NCI-H1105 treated with DMSO at 0.1 percent for 48 hours (cell line): ENCODE measurements around the gene TTLL7.
A peak's percentile ranks its signal among the peaks of the same experiment; 100 is the strongest.

Source experiments
- DNase-seq: peaks from one replicate; lab custom pipeline; 2025; lab: John Stamatoyannopoulos, UW

Gene TTLL7

GRCh38 chr1:83883979-83884378 lies 115.0 kb downstream of the TTLL7 start:
- DNase-seq, result no peak

- DNase-seq, result no peak
Measured at GRCh38 chr1:83882906-83883305, 116.0 kb downstream of the TTLL7 start.

DNA sequence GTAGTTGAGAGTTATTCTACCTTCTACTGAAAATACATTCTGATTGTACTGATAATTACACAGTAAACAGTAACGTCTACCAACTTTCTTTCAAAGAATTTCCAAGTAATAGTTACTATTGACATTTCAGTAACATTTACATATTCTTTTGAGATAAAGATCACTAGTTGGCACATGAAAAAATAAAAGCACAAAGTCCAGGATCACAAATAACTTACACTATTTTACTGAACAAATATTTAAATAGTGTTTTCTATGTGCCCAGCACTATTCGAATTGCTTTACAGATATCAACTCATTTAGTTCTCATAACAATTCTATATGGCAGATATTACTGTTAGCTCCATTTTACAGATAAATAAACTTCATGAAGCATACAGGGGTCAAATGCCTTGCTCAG lies 126.4 kb downstream of the TTLL7 start:
- DNase-seq, result no peak

DNA sequence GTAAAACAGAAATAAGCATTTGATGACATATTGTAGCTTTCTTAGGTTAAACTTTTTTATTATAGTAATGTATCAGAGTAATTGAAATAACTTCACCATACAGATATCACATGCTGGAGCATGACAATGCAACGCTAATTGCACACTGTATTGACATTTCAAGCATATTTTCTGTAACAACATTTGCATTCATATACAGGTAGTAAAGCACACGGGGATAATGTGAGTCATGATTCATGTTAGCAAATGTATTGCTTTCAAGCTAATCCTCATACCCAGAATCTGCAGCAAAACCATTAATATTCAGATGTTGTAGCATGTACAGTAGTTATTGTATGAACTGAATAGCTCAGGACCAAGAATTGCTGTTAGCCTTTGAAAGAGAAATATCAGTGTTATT lies 133.9 kb downstream of the TTLL7 start:
- DNase-seq, result no peak

- no peak for DNase-seq
Measured at GRCh38 chr1:83860490-83861221, 138.3 kb downstream of the TTLL7 start.

DNA sequence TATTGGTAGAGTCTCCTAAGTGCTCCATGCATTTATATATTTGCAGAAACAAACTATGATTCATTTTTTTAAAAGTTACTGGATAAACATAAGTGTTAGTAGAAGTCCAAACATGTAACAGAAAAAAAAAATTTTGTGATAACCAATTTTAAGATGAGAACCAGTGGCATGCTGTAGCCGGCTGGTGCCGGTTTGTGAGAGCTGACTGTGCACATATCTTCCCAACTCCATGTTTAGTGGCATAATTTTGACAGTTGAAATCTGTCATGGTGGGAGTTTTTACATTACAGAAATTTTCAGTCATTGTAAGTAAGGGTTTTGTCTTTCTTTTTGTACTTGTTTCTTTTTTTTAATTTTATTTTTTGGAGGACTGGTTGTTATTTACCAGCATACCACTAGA lies 141.2 kb downstream of the TTLL7 start:
- no peak for DNase-seq

DNA sequence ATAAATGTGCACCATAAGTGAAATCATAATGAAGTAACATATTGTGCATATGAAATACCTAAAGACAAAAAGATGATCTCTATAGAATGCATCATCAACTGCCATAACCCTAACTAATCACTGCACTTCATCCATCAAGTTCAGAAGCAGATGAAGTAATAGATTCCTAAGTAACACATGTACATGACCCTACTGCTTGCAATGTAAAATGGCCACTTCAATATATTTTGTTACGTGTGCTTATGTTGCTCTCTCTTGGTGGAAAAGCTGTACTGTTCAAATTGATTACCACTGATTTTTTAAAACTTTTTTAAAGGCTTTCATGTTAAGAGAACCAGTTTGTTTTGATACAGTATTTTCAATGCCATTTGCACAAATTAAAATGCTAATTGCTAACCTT lies 141.8 kb downstream of the TTLL7 start:
- peak; percentile 60 for DNase-seq

DNA sequence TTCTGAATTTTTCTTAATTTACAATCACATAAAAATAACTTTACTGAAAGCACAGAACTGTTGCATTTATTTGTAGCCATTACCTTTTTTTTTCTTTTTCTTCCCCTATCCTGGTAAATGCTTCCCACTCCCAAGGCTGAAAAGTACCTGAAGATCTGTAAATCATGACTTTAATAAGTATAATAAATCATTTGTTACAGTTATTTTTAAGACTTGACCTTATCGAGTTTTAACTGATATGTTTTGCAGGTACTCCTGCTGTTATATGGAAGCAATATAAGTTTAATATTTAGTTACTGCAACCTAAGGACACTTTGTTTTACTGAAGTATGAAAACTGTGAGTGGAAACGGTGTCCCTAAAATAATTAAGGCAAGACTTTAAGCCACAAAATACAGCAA lies 142.6 kb downstream of the TTLL7 start:
- no peak for DNase-seq

DNA sequence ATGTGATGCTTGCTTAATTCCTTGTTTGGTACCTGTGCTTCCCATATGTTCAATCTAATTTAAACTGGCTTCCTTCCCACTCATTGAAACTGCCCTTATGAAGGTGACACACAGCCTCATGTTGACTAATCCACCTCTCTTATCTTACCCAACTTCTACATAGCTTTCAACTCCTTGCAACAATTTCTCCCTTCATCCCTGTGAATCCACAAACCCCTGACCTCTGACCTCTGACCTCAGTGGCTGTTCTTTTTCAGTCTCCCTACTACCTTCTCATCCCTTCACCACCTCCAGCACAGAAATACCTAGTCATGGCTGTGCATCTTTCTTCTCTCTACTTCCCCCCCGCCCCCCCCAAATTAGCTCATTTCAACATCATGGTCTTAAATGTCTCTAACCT lies 144.5 kb downstream of the TTLL7 start:
- DNase-seq, result no peak

- no peak for DNase-seq
Measured at GRCh38 chr1:83850834-83851233, 148.1 kb downstream of the TTLL7 start.

GRCh38 chr1:83849191-83850061 lies 149.5 kb downstream of the TTLL7 start:
- peak; percentile 4 for DNase-seq

GRCh38 chr1:83846138-83846537 lies 152.8 kb downstream of the TTLL7 start:
- no peak for DNase-seq

GRCh38 chr1:83845437-83846071 lies 153.4 kb downstream of the TTLL7 start:
- DNase-seq, result peak; percentile 40

GRCh38 chr1:83844546-83844945 lies 154.4 kb downstream of the TTLL7 start:
- no peak for DNase-seq

DNA sequence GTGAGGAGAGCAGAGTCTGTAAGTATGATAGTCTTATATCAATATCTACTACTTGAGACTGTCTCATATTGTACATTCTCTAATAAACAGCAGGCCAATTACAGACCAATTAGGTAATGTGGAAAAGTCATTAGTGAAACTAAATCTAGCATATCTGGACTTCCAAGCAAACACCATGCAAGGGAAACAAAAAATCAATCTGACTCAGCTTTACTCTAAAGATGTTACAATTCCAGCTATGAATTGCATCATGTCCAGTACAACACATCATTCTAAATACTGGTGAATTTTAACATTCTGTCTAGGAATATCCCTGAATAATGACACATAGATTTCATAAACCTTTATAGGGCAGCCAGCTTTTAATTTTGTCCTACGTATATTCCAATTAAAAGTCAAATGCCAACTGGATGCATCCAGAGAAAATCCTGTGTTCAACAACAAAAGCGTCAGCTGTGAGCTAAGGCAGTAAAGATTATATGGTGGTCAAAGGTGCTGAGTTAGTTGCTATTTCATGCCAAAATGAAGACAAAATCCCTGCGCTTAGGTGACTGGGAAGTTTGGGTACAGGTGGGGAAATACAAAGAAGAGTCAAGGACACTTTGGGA lies 159.3 kb downstream of the TTLL7 start:
- peak; percentile 48 for DNase-seq

- no peak for DNase-seq
Measured at GRCh38 chr1:83838573-83838972, 160.4 kb downstream of the TTLL7 start.

DNA sequence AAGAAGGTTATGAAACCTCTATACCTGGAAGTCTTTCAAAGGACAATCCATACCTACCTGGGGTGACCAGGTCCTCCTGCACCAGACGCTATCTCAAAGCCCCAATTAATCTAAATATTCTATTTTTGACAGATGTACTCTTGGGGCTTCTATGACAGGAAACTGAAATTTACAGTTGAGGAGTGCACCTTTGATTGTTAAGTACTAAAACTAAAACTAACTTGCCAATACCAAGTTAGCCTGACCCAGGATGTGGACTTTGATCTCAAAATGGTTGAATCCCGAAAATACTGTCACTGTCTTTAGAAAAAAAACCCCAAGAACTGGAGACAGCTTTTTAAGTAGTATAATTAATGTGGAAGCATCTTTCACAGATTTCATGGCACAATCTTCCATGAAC lies 162.4 kb downstream of the TTLL7 start:
- DNase-seq, result no peak

DNA sequence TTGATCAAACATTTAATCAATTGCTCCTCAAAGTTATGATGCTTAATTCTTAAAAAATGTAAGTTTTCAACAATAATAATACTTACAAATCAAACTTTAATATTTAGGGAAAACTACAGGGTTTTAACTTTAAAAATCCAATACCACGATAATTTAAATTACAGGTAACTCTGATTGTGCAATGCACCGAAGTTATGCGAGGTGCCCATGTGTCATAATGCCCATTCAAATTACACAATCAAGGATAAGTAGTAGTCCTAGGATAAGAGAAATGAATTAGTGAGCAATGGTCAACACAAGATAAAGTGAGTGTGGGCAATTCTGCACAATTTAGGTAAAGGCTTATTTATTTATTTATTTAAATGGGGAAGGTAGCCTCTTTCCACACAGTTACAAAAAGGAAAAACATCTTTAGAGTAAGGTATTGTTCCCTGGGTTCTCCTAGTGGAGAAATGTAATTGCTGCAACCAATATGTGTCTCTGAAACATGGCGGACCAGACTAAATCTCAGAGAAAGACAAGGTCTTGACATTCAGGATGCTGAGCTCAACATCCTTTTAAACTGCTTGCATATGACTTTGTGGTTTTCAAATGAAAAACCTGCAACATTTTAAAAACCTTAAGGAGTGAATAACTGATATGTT lies 164.2 kb downstream of the TTLL7 start:
- DNase-seq, result no peak

DNA sequence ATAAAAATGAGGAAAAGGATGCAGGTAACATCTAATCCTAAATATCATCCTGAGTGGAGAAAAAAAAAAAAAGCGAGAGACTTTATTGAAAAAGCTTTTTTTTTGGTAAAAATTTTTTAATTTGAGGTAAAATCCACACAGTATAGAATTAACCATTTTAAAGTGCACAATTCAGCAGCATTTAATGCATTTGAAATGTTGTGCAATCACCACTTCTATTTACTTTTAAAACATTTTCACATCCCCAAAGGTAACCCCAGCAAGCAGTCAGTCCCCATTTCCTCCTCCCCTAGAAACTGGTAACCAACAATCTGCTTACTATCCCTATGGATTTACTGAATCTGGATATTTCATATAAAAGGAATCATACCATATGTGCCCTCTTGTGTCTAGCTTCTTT lies 166.7 kb downstream of the TTLL7 start:
- no peak for DNase-seq

- no peak for DNase-seq
Measured at GRCh38 chr1:83829106-83829505, 169.8 kb downstream of the TTLL7 start.

- DNase-seq, result no peak
Measured at GRCh38 chr1:83828456-83828855, 170.5 kb downstream of the TTLL7 start.

DNA sequence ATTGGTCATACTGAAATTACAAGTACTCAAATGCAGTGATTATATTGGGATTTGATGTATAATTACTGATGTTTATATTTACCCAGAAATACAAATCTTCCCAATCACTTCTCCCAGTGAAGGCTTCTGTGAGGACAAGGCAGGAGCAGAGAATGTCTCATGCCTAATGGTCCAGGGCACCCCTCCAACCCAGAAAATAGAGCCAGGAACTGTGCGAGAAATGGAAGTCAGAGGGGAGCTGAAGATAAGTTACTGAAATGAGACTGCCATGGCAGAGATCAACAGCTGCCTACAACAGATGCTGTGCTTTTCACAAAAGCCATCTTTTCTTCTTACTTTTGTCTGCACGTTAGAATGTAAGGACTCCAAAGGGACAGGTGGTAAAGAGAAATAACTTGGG lies 171.2 kb downstream of the TTLL7 start:
- DNase-seq, result no peak
